ENCODE measurements around the gene XRCC1.
"Not testable (repeated sequence)": the region's sequence is repeated elsewhere in the genome, so short reads cannot be mapped to it uniquely, and the experiment has no call there.

The XRCC1 gene

GRCh38 chr19:43532571-43532961, 42.8 kb downstream of the XRCC1 start:
- peak overlapping the region; percentile 97 for H3K27ac ChIP-seq
- TF ChIP-seq ZFX (IDR thresholded peaks at IDR 0.05; ENCODE audit: borderline replicate concordance), result no peak
- TF ChIP-seq, protein P1, sequence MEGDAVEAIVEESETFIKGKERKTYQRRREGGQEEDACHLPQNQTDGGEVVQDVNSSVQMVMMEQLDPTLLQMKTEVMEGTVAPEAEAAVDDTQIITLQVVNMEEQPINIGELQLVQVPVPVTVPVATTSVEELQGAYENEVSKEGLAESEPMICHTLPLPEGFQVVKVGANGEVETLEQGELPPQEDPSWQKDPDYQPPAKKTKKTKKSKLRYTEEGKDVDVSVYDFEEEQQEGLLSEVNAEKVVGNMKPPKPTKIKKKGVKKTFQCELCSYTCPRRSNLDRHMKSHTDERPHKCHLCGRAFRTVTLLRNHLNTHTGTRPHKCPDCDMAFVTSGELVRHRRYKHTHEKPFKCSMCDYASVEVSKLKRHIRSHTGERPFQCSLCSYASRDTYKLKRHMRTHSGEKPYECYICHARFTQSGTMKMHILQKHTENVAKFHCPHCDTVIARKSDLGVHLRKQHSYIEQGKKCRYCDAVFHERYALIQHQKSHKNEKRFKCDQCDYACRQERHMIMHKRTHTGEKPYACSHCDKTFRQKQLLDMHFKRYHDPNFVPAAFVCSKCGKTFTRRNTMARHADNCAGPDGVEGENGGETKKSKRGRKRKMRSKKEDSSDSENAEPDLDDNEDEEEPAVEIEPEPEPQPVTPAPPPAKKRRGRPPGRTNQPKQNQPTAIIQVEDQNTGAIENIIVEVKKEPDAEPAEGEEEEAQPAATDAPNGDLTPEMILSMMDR (IDR thresholded peaks at IDR 0.05), result no peak

- peak overlapping the region; percentile 63 for H3K27ac ChIP-seq
- TF ChIP-seq, protein P1 (IDR thresholded peaks at IDR 0.05), result no peak
- TF ChIP-seq ZFX (IDR thresholded peaks at IDR 0.05; ENCODE audit: borderline replicate concordance), result no peak
Observed at GRCh38 chr19:43527860-43528622, 47.3 kb downstream of the XRCC1 start.

DNA sequence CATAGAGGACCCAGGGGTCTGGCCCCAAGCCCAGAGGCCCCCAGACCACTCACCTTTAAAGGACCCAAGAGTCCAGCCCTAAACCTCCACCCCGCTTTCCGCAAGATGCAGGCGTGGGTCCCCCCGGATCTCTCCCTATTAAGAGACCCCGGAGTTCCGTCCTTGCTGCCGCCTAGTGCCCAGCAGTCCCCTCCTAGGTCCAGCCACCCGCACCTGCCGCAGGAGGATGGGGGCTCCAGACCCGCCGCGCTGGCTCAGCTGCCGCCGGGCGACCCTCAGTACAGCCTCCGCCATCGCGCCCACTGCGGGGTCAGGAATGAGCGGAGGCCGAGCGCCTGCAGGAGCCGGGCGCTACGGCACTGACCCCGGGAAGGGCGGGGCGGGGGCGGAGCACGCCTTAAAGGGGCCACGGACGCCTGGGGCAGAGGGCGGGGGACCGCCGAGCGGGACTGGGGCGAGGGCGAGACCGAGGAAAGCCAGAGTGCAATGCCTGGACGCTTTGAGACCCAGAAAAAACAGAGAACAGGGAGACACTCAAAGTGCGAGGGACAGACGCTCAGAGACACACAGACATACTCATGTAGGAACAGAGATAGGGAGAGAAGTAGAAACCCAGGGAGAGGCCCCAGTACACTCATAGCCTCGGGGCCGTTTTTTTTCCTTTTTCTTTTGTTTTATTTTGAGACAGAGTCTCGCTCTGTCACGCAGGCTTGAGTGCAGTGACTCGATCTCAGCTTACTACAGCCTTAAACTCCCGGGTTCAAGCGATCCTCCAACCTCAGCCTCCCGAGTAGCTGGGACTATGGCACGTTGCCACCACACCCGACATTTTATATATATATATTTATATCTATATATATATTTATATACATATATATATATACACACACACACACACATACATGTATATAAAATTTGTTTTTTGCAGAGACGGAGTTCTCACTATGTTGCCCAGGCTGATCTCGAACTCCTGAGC, 48.2 kb downstream of the XRCC1 start, which contains the start of gene ETHE1:
Gene ETHE1 (minus strand): TSS at position 318 of the 976 bp plus-strand sequence. CDS start 24 bp downstream, at position 294.
- peak within 1 kb of the TSS; percentile 63 for H3K27ac ChIP-seq
- TF ChIP-seq, protein P1 (IDR thresholded peaks at IDR 0.05), result no peak
- no peak for TF ChIP-seq ZFX (IDR thresholded peaks at IDR 0.05; ENCODE audit: borderline replicate concordance)

DNA sequence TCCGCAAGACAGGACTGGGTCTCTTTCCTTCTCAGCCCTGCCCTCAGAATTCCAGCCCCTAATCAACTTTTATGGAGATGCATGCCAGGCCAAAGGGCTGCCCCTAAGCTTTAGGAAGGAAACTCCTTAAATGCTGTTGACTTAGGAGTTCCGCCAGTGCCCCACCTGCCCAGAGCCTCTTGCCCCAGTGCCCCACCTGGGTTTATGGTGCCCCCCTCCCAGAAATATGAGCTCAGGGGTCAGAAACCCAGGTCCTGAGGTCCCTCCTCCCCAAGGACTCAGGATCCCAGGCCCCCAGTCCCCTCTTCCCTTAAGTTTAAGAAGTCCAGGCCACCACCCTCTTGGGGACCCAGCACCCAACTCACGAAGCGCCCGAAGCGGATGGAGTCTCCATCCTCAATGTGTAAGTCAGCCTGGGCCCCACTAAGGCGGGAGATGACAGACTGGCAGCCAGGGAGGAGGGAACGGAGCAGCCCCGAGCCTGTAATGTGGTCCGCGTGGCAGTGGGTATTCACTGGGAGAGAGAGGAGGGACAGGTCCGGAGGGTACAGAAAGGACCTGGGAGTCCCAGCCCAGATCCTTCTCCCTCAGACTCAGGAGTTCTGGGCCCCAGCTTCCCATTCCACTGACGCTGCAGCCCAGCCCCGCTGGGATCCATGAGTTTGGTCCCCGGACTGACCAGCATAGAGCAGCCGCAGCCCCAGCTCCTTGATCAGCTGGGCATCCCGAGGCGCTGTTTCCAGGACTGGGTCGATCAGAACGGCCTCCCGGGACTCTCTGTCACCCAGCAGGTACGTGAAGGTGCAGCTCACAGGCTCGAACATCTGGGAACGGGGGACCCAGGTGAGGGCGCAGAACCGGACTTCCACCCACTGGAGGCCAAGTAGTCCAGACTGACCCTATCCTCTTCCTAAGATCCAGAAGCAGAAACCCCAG, 49.2 kb downstream of the XRCC1 start:
- TF ChIP-seq, protein P1 (IDR thresholded peaks at IDR 0.05), result no peak
- TF ChIP-seq ZFX (IDR thresholded peaks at IDR 0.05; ENCODE audit: borderline replicate concordance), result no peak
- H3K27ac ChIP-seq, result peak overlapping the region; percentile 63

DNA sequence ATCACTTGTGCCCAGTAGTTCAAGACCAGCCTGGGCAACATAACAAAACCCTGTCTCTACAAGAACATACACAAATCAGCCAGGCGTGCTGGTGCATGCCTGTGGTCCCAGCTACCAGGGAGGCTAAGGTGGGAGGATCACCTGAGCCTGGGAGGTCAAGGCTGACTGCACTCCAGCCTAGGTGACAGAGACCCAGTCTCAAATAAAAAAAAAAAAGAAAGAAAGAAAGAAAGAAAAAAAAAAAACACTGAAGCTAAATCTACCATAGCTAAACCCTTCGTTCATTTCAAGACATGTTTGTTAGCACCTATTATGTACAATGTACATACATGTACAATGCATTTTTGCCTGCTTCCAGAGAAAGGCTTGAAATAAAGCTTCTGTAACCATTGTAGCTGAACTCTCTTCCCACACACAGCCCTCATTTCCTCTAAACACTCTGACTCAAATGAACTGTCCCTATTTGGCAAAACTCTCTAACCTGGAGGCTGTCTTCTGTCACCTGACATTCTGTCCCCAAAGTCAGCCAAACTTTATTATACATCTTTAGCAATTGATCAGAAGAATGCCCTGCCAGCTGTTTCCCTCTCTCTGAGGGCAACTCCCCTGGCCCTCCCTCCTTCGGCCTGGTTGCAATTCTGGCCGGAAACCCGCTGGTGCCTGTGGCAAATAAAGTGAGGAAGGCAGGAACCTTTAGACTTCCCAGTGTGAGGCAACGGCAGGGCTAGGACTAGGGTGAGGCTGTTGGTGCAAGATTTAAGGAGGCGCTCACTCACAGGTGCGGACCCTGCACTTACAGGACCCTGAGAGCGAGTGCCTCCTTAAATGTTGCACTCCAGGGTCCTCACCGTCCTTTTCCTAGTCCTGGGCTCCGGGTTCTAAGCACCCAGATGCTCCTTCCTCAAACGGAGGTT, 50.1 kb downstream of the XRCC1 start:
- TF ChIP-seq, protein P1 (IDR thresholded peaks at IDR 0.05), result no peak
- TF ChIP-seq ZFX (IDR thresholded peaks at IDR 0.05; ENCODE audit: borderline replicate concordance), result no peak
- 0 out of 2 replicates have a peak overlapping the region, but pooled peaks have one; percentile 15 for H3K27ac ChIP-seq

GRCh38 chr19:43523696-43524095, 51.6 kb downstream of the XRCC1 start:
- H3K27ac ChIP-seq, result not testable (repeated sequence)

Measured in 22Rv1 (cell line).